Osteoblast (primary cell): ENCODE results near the gene TYW1B. TPM values are rescaled to one million over a fixed set of nuclear protein-coding genes. Genes with fewer than 3 reads are reported as not detected.
"Not testable (repeated sequence)": the region's sequence is repeated elsewhere in the genome, so short reads cannot be mapped to it uniquely, and the experiment has no call there.

Experiments
- DNase-seq: peaks from one replicate; pipeline ENCODE4 v3.0.0; 2011; ENCODE audit warnings: low spot score, mixed read lengths; ENCODE audit not compliant: insufficient read length; ENCODE audit errors: missing footprints
- H2AFZ ChIP-seq: 2 replicates; pipeline ENCODE4 v1.6.0; 2011; ENCODE audit warnings: mild to moderate bottlenecking, low read length
- H3K27ac ChIP-seq: 2 replicates; pipeline ENCODE4 v1.5.1; 2011; ENCODE audit warnings: mild to moderate bottlenecking, low read depth, low read length, moderate library complexity
- H3K27me3 ChIP-seq: 2 replicates; pipeline ENCODE4 v1.6.0; 2012; ENCODE audit warnings: mild to moderate bottlenecking, control low read depth, inconsistent platforms, low read length, moderate library complexity; ENCODE audit not compliant: insufficient read depth
- H3K36me3 ChIP-seq: 2 replicates; pipeline ENCODE4 v1.5.1; 2011; ENCODE audit warnings: mild to moderate bottlenecking, low read length, control low read depth, moderate library complexity; ENCODE audit not compliant: insufficient read depth
- H3K4me1 ChIP-seq: 2 replicates; pipeline ENCODE4 v1.5.1; 2011; ENCODE audit warnings: mild to moderate bottlenecking, low read length, control low read depth, moderate library complexity; ENCODE audit not compliant: insufficient read depth
- H3K4me2 ChIP-seq: 2 replicates; pipeline ENCODE4 v1.6.0; 2011; ENCODE audit warnings: mild to moderate bottlenecking, low read length; ENCODE audit not compliant: insufficient read depth
- H3K4me3 ChIP-seq: fragments of 200-600 bp; sonication (generic); 3 replicates; pipeline ENCODE4 v1.5.1; 2012; ENCODE audit warnings: mild to moderate bottlenecking, low read length, inconsistent platforms; ENCODE audit not compliant: insufficient read depth
- H3K79me2 ChIP-seq: 2 replicates; pipeline ENCODE4 v1.6.0; 2012; ENCODE audit warnings: mild to moderate bottlenecking, low read length, control low read depth, inconsistent platforms; ENCODE audit not compliant: insufficient read depth
- H3K9me3 ChIP-seq: 2 replicates; pipeline ENCODE4 v1.5.1; 2011; ENCODE audit warnings: low read depth, low read length, control low read depth
- H4K20me1 ChIP-seq: 2 replicates; pipeline ENCODE4 v1.6.0; 2012; ENCODE audit warnings: mild to moderate bottlenecking, low read length, control low read depth; ENCODE audit not compliant: insufficient read depth
- CTCF ChIP-seq: IDR thresholded peaks from 2 replicates; pipeline ENCODE4 v1.5.1; 2011; ENCODE audit warnings: mild to moderate bottlenecking, low read depth, low read length, moderate library complexity; ENCODE audit errors: extremely low read depth
- total RNA-seq: library from RNA; depleted of rRNA; stranded (reverse); fragments of >200 nt; gene quantifications from 2 replicates; pipeline ENCODE4 v1.2.3, GENCODE V29; 2012

Gene TYW1B
- total RNA-seq, 1 donor, result 2.2 TPM

- Histone ChIP-seq H3K27me3 (no peaks in the 10 kb centered on the region), H4K20me1 (no peaks in the 10 kb centered on the region), H3K4me1 (no peaks in the 10 kb centered on the region), H3K4me2 (no peak overlapping the region), H3K36me3 (no peaks in the 10 kb centered on the region), H3K79me2 (no peaks in the 10 kb centered on the region), H3K27ac (no peak overlapping the region), H3K9me3 (no peaks in the 10 kb centered on the region), H3K4me3 (no peak overlapping the region), H2AFZ (no peak overlapping the region)
- TF ChIP-seq CTCF, result peak; percentile 49
- peak; percentile 71 for DNase-seq
Observed at GRCh38 chr7:72751978-72752377, 76.0 kb downstream of the TYW1B start.

- no peaks in the 10 kb centered on the region for H3K9me3 ChIP-seq
- no peak overlapping the region for H2AFZ ChIP-seq
- TF ChIP-seq CTCF, result no peak
- no peak for DNase-seq
- H3K79me2 ChIP-seq, result no peaks in the 10 kb centered on the region
- H4K20me1 ChIP-seq, result no peaks in the 10 kb centered on the region
- no peaks in the 10 kb centered on the region for H3K4me1 ChIP-seq
- H3K4me2 ChIP-seq, result no peak overlapping the region
- H3K27ac ChIP-seq, result no peak overlapping the region
- H3K36me3 ChIP-seq, result no peaks in the 10 kb centered on the region
- H3K4me3 ChIP-seq, result no peak overlapping the region
- H3K27me3 ChIP-seq, result no peaks in the 10 kb centered on the region
Observed at GRCh38 chr7:72751378-72751777, 76.6 kb downstream of the TYW1B start.

- not testable (repeated sequence) for H3K4me3 ChIP-seq, DNase-seq, H3K27me3 ChIP-seq, H4K20me1 ChIP-seq, H2AFZ ChIP-seq, H3K36me3 ChIP-seq, H3K9me3 ChIP-seq, H3K27ac ChIP-seq, H3K4me1 ChIP-seq, H3K4me2 ChIP-seq, H3K79me2 ChIP-seq
Observed at GRCh38 chr7:72748649-72749048, 79.4 kb downstream of the TYW1B start.

- Histone ChIP-seq H3K4me3 (peak overlapping the region; percentile 76), H2AFZ (peak overlapping the region; percentile 92), H3K4me2 (peak overlapping the region; percentile 90), H3K27ac (peak overlapping the region; percentile 93)
- H3K9me3 ChIP-seq, H3K36me3 ChIP-seq, H3K79me2 ChIP-seq, H3K4me1 ChIP-seq, H4K20me1 ChIP-seq, H3K27me3 ChIP-seq: not testable (repeated sequence)
- peak; percentile 57 for DNase-seq
Observed at GRCh38 chr7:72744244-72744926, 83.6 kb downstream of the TYW1B start.

- not testable (repeated sequence) for H3K9me3 ChIP-seq, H4K20me1 ChIP-seq, H3K27me3 ChIP-seq, H3K36me3 ChIP-seq, DNase-seq, H3K4me1 ChIP-seq, H2AFZ ChIP-seq, H3K79me2 ChIP-seq, H3K4me3 ChIP-seq
- peak overlapping the region; percentile 93 for H3K27ac ChIP-seq
- H3K4me2 ChIP-seq, result peak overlapping the region; percentile 90
Observed at GRCh38 chr7:72743801-72744200, 84.2 kb downstream of the TYW1B start.

- not testable (repeated sequence) for H2AFZ ChIP-seq, H3K79me2 ChIP-seq, H3K36me3 ChIP-seq, H3K27me3 ChIP-seq, H3K4me2 ChIP-seq, H3K4me3 ChIP-seq, DNase-seq, H3K27ac ChIP-seq, H4K20me1 ChIP-seq, H3K9me3 ChIP-seq, H3K4me1 ChIP-seq
Observed at GRCh38 chr7:72739716-72740115, 88.3 kb downstream of the TYW1B start.

- H3K4me3 ChIP-seq, H4K20me1 ChIP-seq, H3K27ac ChIP-seq, H3K36me3 ChIP-seq, H3K9me3 ChIP-seq, H3K27me3 ChIP-seq, H3K79me2 ChIP-seq, H3K4me2 ChIP-seq, H3K4me1 ChIP-seq, H2AFZ ChIP-seq, DNase-seq: not testable (repeated sequence)
Observed at GRCh38 chr7:72735855-72736254, 92.1 kb downstream of the TYW1B start.

GRCh38 chr7:72730815-72731214 lies 97.2 kb downstream of the TYW1B start:
- H3K9me3 ChIP-seq, H3K27me3 ChIP-seq, H3K27ac ChIP-seq, H3K4me1 ChIP-seq, H3K4me3 ChIP-seq, H3K4me2 ChIP-seq, H4K20me1 ChIP-seq, DNase-seq, H2AFZ ChIP-seq, H3K36me3 ChIP-seq, H3K79me2 ChIP-seq: not testable (repeated sequence)
